A673 (cell line): ENCODE data around the gene UBFD1.

Experiments used
- CTCF ChIP-seq: fragments of 300-800, 200-600 bp; sonication (generic); conservative IDR thresholded peaks from 2 replicates; pipeline ENCODE4 v1.5.1; 2017; ENCODE audit warnings: low read depth, mild to moderate bottlenecking, antibody characterized with exemption, low read length, moderate library complexity, mixed read lengths
- EZH2 ChIP-seq: fragments of 200-600 bp; sonication (generic); IDR thresholded peaks from 2 replicates; pipeline ENCODE4 v1.6.1; 2017; ENCODE audit warnings: borderline replicate concordance, low read depth, mild to moderate bottlenecking, mixed read lengths, antibody characterized with exemption, low read length; ENCODE audit not compliant: poor library complexity, severe bottlenecking

GRCh38 chr16:23572394-23572793 is 14.9 kb downstream of the UBFD1 start:
- no peak for TF ChIP-seq CTCF
- TF ChIP-seq EZH2 = no peak
